ENCODE data around the gene CD36.
"Not testable (repeated sequence)": the region's sequence is repeated elsewhere in the genome, so short reads cannot be mapped to it uniquely, and the experiment has no call there.

Gene CD36

DNA sequence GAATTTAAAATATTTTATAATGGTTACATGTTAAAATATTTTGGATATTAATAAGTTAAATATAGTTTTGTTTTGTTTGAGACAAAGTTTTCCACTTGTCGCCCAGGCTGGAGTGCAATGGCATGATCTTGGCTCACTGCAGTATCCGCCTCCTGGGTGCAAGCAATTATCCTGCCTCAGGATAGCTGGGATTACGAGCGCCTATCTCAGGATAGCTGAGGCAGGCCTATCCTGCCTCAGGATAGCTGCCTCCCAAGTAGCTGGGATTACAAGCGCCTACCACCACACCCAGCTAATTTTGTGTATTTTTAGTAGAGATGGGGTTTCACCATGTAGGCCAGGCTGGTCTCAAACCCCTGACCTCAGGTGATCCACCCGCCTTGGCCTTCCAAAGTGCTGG lies 30.9 kb downstream of the CD36 start:
- H3K4me1 ChIP-seq (ENCODE audit: control insufficient read depth, insufficient read depth, low read length); H3K36me3 ChIP-seq (ENCODE audit: control insufficient read depth in 2 of 2, insufficient read depth in 2 of 2, low read length in 2 of 2); H3K27me3 ChIP-seq (ENCODE audit: control insufficient read depth in 1 of 2, insufficient read depth in 2 of 2, low read length in 2 of 2); H3K9me3 ChIP-seq (ENCODE audit: control insufficient read depth in 2 of 2, low read length in 2 of 2); H3K4me3 ChIP-seq (ENCODE audit: low read length in 2 of 2); H3K27ac ChIP-seq (ENCODE audit: low read length); H3K9ac ChIP-seq (ENCODE audit: low read length in 2 of 2): not testable (repeated sequence)

DNA sequence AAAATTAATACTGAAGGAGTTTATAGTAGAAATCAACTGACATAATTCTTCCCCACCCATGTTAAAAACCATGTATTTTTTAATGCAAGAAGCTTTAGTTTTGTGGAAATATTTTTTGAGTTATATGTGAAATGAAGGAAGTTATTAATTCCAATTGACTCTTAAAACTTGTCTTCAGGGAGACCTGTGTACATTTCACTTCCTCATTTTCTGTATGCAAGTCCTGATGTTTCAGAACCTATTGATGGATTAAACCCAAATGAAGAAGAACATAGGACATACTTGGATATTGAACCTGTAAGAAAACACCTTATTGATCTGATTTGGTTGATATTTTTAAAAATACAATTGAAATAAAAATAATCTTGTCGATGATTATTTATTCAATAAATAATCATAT lies 33.3 kb downstream of the CD36 start:
- Histone ChIP-seq H3K27me3 (ENCODE audit: control insufficient read depth in 1 of 2, insufficient read depth in 2 of 2, low read length in 2 of 2) (no peaks in the 10 kb centered on the region), H3K9ac (ENCODE audit: low read length in 2 of 2) (no peak overlapping the region), H3K4me3 (ENCODE audit: low read length in 2 of 2) (no peak overlapping the region), H3K36me3 (ENCODE audit: control insufficient read depth in 2 of 2, insufficient read depth in 2 of 2, low read length in 2 of 2) (no peaks in the 10 kb centered on the region), H3K27ac (ENCODE audit: low read length) (no peak overlapping the region), H3K9me3 (ENCODE audit: control insufficient read depth in 2 of 2, low read length in 2 of 2) (no peaks in the 10 kb centered on the region), H3K4me1 (ENCODE audit: control insufficient read depth, insufficient read depth, low read length) (no peaks in the 10 kb centered on the region)

DNA sequence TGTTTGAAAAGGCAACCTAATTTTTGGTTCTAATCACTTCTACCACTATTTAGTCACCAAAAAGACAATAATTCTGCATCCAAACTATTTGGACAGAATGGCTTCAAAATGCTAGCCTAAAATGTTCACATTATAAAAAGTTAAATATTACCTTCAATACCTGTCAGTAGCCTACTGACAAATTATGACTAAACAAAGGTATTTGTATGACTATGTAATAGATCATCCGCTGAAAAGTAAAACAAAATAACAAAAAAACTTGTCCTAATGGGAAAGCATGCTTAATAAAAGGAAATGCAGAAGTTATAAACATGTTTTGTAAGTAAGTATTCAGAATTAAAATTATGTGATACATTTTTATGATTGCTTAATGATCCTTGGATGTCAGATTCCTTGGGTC lies 36.6 kb downstream of the CD36 start:
- no peaks in the 10 kb centered on the region for H3K36me3 ChIP-seq (ENCODE audit: control insufficient read depth in 2 of 2, insufficient read depth in 2 of 2, low read length in 2 of 2)
- H3K9ac ChIP-seq (ENCODE audit: low read length in 2 of 2) = no peak overlapping the region
- no peaks in the 10 kb centered on the region for H3K9me3 ChIP-seq (ENCODE audit: control insufficient read depth in 2 of 2, low read length in 2 of 2)
- no peaks in the 10 kb centered on the region for H3K4me1 ChIP-seq (ENCODE audit: control insufficient read depth, insufficient read depth, low read length)
- no peak overlapping the region for H3K27ac ChIP-seq (ENCODE audit: low read length)
- H3K27me3 ChIP-seq (ENCODE audit: control insufficient read depth in 1 of 2, insufficient read depth in 2 of 2, low read length in 2 of 2) = no peaks in the 10 kb centered on the region
- H3K4me3 ChIP-seq (ENCODE audit: low read length in 2 of 2) = no peak overlapping the region

DNA sequence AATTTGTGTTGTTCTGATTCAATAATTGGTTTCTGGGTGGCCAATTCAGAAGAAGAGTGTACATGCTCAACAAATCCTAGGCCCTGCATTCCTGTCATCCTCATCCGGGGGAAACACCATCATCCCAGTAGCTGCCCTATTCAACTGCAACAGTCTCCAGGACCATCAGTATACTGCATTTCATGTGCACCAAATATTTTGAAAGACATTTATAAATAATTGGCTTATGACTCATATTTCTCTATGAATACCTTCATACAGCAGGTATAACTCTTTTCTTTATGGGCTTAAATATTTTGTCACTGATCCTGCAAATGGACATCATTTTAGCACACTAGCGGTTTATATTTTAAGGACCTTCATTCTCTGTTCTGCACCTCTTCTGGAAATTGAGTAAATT lies 38.0 kb downstream of the CD36 start:
- H3K9ac ChIP-seq (ENCODE audit: low read length in 2 of 2) = no peak overlapping the region
- no peaks in the 10 kb centered on the region for H3K4me1 ChIP-seq (ENCODE audit: control insufficient read depth, insufficient read depth, low read length)
- H3K4me3 ChIP-seq (ENCODE audit: low read length in 2 of 2) = no peak overlapping the region
- no peaks in the 10 kb centered on the region for H3K27me3 ChIP-seq (ENCODE audit: control insufficient read depth in 1 of 2, insufficient read depth in 2 of 2, low read length in 2 of 2)
- no peaks in the 10 kb centered on the region for H3K9me3 ChIP-seq (ENCODE audit: control insufficient read depth in 2 of 2, low read length in 2 of 2)
- no peak overlapping the region for H3K27ac ChIP-seq (ENCODE audit: low read length)
- H3K36me3 ChIP-seq (ENCODE audit: control insufficient read depth in 2 of 2, insufficient read depth in 2 of 2, low read length in 2 of 2) = no peaks in the 10 kb centered on the region

DNA sequence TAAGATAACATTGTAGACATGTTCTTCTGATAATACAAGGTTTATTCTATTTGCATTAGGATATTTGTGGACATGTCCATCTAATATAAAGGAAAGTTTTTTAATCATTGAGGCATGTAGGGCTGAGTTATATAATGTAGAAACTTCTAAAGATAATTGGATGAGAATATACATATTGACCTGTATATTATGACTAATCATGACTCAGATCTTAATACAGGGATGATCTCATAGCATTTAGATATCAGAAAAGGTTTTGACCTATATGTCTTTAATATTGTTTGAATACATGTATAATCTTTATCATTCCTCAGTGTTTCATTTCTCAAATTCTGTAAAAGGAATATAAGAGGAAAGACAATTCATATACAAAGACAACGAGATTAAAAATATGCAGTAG lies 39.2 kb downstream of the CD36 start:
- Histone ChIP-seq H3K27me3 (ENCODE audit: control insufficient read depth in 1 of 2, insufficient read depth in 2 of 2, low read length in 2 of 2) (no peaks in the 10 kb centered on the region), H3K4me1 (ENCODE audit: control insufficient read depth, insufficient read depth, low read length) (no peaks in the 10 kb centered on the region), H3K9me3 (ENCODE audit: control insufficient read depth in 2 of 2, low read length in 2 of 2) (no peaks in the 10 kb centered on the region), H3K36me3 (ENCODE audit: control insufficient read depth in 2 of 2, insufficient read depth in 2 of 2, low read length in 2 of 2) (no peaks in the 10 kb centered on the region), H3K4me3 (ENCODE audit: low read length in 2 of 2) (no peak overlapping the region), H3K9ac (ENCODE audit: low read length in 2 of 2) (no peak overlapping the region), H3K27ac (ENCODE audit: low read length) (no peak overlapping the region)

DNA sequence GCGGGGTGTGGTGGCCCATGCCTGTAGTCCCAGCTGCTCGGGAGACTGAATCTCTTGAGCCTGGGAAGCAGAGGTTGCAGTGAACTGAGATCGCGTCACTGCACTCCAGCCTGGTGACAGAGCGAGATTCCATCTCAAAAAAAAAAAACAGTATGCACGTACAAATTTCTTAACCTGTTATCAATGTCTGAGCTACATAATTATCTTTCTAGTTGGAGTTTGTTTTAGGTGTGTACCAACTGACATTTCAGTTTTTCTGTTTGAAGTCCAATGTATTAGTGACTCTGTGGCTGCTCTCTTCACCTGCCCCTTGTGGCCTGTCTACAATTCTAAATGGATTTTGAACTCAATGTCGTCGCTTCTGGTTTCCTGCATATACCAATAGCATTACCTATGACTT lies 40.3 kb downstream of the CD36 start:
- no peak overlapping the region for H3K27ac ChIP-seq (ENCODE audit: low read length)
- H3K4me3 ChIP-seq (ENCODE audit: low read length in 2 of 2) = no peak overlapping the region
- H3K9ac ChIP-seq (ENCODE audit: low read length in 2 of 2) = no peak overlapping the region
- H3K27me3 ChIP-seq (ENCODE audit: control insufficient read depth in 1 of 2, insufficient read depth in 2 of 2, low read length in 2 of 2) = no peaks in the 10 kb centered on the region
- H3K4me1 ChIP-seq (ENCODE audit: control insufficient read depth, insufficient read depth, low read length) = no peaks in the 10 kb centered on the region
- H3K36me3 ChIP-seq (ENCODE audit: control insufficient read depth in 2 of 2, insufficient read depth in 2 of 2, low read length in 2 of 2) = no peaks in the 10 kb centered on the region
- no peaks in the 10 kb centered on the region for H3K9me3 ChIP-seq (ENCODE audit: control insufficient read depth in 2 of 2, low read length in 2 of 2)

DNA sequence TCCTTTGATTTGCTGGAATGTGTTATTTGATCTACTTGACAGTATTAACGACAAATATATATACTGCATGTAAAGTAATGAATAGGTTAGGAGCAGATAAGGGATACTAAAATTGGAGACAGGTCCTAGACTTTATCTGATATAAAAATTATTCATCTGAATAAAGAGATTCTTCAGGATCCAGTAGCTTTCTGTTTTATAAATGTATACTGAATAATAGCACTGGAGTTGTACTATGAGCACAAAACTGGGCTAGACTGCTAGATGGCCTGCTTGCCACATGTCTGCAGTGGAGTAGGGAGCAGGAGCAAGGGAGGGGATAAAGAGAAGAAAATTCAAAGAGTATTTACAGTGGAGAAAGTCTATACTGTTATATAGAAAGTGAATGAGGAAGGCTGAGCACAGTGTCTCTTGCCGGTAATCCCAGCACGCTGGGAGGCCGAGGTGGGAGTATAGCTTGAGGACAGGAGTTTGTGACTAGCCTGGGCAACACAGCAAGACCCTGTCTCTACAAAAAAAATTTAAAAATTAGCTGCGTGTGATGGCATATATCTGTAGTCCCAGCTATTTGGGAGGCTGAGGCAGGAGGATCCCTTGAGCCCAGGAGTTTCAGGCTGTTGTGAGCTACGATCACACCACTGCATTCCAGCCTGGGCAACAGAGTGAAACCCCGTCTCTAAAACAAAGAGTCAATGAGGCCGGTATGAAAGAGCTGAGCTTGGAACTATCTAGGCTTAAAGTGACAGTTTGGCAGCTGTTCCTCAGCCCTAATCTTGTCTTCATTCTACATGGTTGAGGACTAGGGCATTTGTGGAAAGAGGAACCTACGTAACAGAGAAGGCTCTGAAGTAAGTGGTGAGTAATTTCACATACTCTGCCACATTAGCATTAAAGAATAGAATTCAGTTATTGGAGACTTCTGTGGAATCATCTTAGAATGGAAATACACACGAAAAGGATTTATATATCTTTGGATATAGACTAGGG lies 41.8 kb downstream of the CD36 start:
- no peaks in the 10 kb centered on the region for H3K4me1 ChIP-seq (ENCODE audit: control insufficient read depth, insufficient read depth, low read length)
- H3K27ac ChIP-seq (ENCODE audit: low read length) = no peak overlapping the region
- H3K9me3 ChIP-seq (ENCODE audit: control insufficient read depth in 2 of 2, low read length in 2 of 2) = no peaks in the 10 kb centered on the region
- no peak overlapping the region for H3K9ac ChIP-seq (ENCODE audit: low read length in 2 of 2)
- H3K36me3 ChIP-seq (ENCODE audit: control insufficient read depth in 2 of 2, insufficient read depth in 2 of 2, low read length in 2 of 2) = no peaks in the 10 kb centered on the region
- no peak overlapping the region for H3K4me3 ChIP-seq (ENCODE audit: low read length in 2 of 2)
- H3K27me3 ChIP-seq (ENCODE audit: control insufficient read depth in 1 of 2, insufficient read depth in 2 of 2, low read length in 2 of 2) = no peaks in the 10 kb centered on the region

DNA sequence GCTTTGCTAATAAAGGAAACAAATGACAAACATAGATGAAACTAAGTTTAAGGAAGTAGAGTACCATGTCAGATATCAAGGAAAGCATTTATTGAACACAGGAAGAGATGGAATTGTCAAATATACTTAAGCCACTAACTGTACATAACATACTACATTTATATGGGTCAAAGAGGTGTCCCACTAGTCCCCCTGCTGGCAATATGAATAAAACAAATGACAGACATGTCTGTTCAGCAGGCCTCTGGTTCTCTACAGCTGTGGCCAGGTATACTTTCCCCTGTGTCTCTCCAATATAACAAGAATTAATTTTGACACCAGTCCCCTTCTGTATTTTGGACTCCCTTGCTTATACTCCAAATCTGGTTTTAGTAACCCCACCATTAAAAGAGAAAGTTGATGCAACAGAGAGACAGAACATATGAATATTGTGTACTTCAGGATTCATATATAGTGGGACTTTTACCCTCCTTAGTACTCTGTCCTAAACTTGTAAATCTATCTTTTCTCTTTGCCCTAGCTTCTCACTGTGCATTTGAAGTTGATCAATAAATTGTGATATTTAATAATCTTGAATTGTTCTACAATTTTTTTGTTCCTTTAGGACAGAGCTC lies 42.9 kb downstream of the CD36 start:
- no peak overlapping the region for H3K9ac ChIP-seq (ENCODE audit: low read length in 2 of 2)
- no peaks in the 10 kb centered on the region for H3K9me3 ChIP-seq (ENCODE audit: control insufficient read depth in 2 of 2, low read length in 2 of 2)
- H3K27ac ChIP-seq (ENCODE audit: low read length) = no peak overlapping the region
- H3K4me3 ChIP-seq (ENCODE audit: low read length in 2 of 2) = no peak overlapping the region
- H3K4me1 ChIP-seq (ENCODE audit: control insufficient read depth, insufficient read depth, low read length) = no peaks in the 10 kb centered on the region
- H3K36me3 ChIP-seq (ENCODE audit: control insufficient read depth in 2 of 2, insufficient read depth in 2 of 2, low read length in 2 of 2) = no peaks in the 10 kb centered on the region
- H3K27me3 ChIP-seq (ENCODE audit: control insufficient read depth in 1 of 2, insufficient read depth in 2 of 2, low read length in 2 of 2) = no peaks in the 10 kb centered on the region

DNA sequence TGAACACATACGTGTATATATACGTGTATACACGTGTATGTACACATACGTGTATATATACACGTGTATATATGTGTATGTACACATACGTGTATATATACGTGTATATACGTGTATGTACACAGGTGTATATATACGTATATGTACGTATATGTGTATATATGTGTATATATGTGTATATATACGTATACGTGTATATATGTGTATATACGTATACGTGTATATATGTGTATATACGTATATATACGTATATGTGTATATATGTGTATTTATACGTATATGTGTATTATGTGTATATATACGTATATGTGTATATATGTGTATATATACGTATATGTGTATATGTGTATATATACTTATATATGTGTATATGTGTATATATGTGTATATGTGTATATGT lies 44.3 kb downstream of the CD36 start:
- H3K4me1 ChIP-seq (ENCODE audit: control insufficient read depth, insufficient read depth, low read length) = no peaks in the 10 kb centered on the region
- H3K27ac ChIP-seq (ENCODE audit: low read length) = no peak overlapping the region
- no peaks in the 10 kb centered on the region for H3K36me3 ChIP-seq (ENCODE audit: control insufficient read depth in 2 of 2, insufficient read depth in 2 of 2, low read length in 2 of 2)
- H3K9me3 ChIP-seq (ENCODE audit: control insufficient read depth in 2 of 2, low read length in 2 of 2) = no peaks in the 10 kb centered on the region
- H3K27me3 ChIP-seq (ENCODE audit: control insufficient read depth in 1 of 2, insufficient read depth in 2 of 2, low read length in 2 of 2) = no peaks in the 10 kb centered on the region
- no peak overlapping the region for H3K9ac ChIP-seq (ENCODE audit: low read length in 2 of 2)
- no peak overlapping the region for H3K4me3 ChIP-seq (ENCODE audit: low read length in 2 of 2)

DNA sequence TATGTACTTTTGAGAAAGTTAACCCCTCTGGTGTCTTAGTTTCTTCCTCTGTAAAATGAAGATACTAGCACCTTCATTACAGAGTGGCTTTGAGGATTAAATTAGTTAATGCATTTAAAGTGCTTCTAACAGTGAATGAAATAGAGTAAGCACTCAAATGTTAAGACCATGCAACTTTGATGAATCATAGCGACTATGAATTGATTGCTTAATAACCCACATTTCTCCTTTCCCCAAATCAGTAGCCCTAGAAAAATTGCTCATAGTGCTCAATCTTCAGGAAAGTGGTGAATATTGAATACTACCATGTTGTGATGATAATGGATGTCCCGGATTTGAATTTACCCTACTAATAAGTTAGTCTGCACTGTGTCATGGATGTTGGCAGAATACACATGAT lies 48.1 kb downstream of the CD36 start:
- Histone ChIP-seq H3K36me3 (ENCODE audit: control insufficient read depth in 2 of 2, insufficient read depth in 2 of 2, low read length in 2 of 2) (no peaks in the 10 kb centered on the region), H3K9ac (ENCODE audit: low read length in 2 of 2) (no peak overlapping the region), H3K4me1 (ENCODE audit: control insufficient read depth, insufficient read depth, low read length) (no peaks in the 10 kb centered on the region), H3K9me3 (ENCODE audit: control insufficient read depth in 2 of 2, low read length in 2 of 2) (no peaks in the 10 kb centered on the region), H3K27me3 (ENCODE audit: control insufficient read depth in 1 of 2, insufficient read depth in 2 of 2, low read length in 2 of 2) (no peaks in the 10 kb centered on the region), H3K4me3 (ENCODE audit: low read length in 2 of 2) (no peak overlapping the region), H3K27ac (ENCODE audit: low read length) (no peak overlapping the region)

DNA sequence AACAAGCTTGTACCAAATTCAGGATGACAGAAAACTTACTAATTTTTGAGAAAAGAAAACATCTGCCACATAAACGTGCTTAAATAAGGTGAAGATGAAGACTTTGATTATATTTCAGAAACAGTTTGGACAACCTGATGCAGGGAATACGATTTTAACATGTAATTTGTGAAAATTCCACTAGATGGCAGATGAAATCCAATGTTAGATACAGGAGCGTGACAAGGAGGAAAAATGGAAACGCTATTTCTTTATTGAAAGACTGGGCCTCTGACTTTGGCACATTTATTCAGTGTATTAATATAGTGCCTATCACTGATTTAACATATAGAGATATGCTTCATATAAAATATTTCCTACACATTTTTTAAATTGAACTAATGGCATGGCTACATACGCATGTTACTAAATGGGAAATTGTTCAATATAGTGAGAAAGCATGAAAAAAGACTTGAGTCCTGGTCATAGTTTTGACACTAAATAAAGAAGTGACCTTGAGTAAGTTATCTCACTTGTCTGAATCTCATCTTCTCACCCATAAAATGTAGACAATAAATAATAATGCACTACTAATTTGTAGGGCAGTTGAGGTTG lies 60.7 kb downstream of the CD36 start:
- H3K27me3 ChIP-seq (ENCODE audit: control insufficient read depth in 1 of 2, insufficient read depth in 2 of 2, low read length in 2 of 2) = no peaks in the 10 kb centered on the region
- H3K36me3 ChIP-seq (ENCODE audit: control insufficient read depth in 2 of 2, insufficient read depth in 2 of 2, low read length in 2 of 2) = no peaks in the 10 kb centered on the region
- H3K27ac ChIP-seq (ENCODE audit: low read length) = no peak overlapping the region
- peaks cover 8% of the 10 kb centered on the region for H3K4me1 ChIP-seq (ENCODE audit: control insufficient read depth, insufficient read depth, low read length)
- no peak overlapping the region for H3K4me3 ChIP-seq (ENCODE audit: low read length in 2 of 2)
- no peaks in the 10 kb centered on the region for H3K9me3 ChIP-seq (ENCODE audit: control insufficient read depth in 2 of 2, low read length in 2 of 2)
- no peak overlapping the region for H3K9ac ChIP-seq (ENCODE audit: low read length in 2 of 2)
